Measurements from ENCODE around the gene NT5C1B.

GRCh38 chr2:18623782-18624181, 34.4 kb upstream of the NT5C1B start:
- no peak for TF ChIP-seq CTCF (IDR thresholded peaks at IDR 0.05; ENCODE audit: insufficient read depth, low read length, poor library complexity, severe bottlenecking)
- no peak for TF ChIP-seq EZH2phosphoT487 (conservative IDR thresholded peaks at IDR 0.05; ENCODE audit: low read length)

All from SU-DHL-6 (cell line).